H4 (cell line): ENCODE data around the gene ATXN7L1. TPM values are rescaled to one million over a fixed set of nuclear protein-coding genes. Genes with fewer than 3 reads are reported as not detected.

Experiments
- DNase-seq: peaks from one replicate; pipeline ENCODE4 v3.0.0-alpha.2; 2015; ENCODE audit warnings: low spot score
- total RNA-seq: library from RNA; depleted of rRNA; stranded (reverse); fragments of >200 nt; shearing (Covaris generic); gene quantifications from 2 replicates; pipeline ENCODE4 v1.2.3, GENCODE V29; 2014

The ATXN7L1 gene
- total RNA-seq, 1 experiment from 2014 or later, result 4.4 TPM

DNA sequence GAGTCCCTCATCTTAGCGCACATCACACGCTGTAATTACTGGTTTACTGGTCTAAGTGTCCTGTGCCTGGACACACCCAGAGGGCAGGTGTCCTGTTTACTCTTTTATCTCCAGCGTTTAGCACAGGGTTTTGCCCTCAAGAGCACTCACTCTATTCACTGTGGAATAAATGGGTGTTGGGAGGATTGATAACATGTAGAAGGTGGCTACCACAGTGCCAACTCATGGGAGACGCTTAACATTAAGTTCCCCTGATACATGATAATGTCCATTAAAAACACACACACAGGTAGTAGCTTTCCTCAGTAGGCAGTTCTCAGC is 199.0 kb downstream of the ATXN7L1 start:
- no peak for DNase-seq

DNA sequence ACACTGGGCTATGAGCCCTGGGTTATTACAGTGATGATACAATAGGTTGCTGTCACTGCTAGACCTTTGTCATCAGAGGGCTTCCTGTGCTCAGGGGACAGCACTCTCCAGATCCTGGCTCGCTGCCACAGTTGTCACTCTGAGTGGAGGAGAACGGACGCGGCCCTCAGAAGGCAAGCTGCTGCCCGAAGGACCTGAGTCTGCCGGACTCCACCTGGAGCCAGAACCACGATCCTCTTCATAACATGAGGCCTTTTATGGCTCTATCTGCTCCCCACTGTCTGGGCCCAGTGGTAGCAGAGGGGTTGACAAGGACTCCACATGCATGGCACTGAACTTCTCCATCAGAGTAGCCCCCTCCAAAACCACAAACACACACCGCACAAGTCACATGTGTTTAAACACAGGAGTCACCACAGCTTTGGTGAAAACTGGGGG is 200.4 kb downstream of the ATXN7L1 start:
- no peak for DNase-seq

GRCh38 chr7:105674200-105674920 is 202.0 kb downstream of the ATXN7L1 start:
- no peak for DNase-seq

GRCh38 chr7:105673367-105674084 is 202.9 kb downstream of the ATXN7L1 start:
- DNase-seq, result peak; percentile 79

GRCh38 chr7:105672801-105673200 is 203.6 kb downstream of the ATXN7L1 start:
- no peak for DNase-seq

DNA sequence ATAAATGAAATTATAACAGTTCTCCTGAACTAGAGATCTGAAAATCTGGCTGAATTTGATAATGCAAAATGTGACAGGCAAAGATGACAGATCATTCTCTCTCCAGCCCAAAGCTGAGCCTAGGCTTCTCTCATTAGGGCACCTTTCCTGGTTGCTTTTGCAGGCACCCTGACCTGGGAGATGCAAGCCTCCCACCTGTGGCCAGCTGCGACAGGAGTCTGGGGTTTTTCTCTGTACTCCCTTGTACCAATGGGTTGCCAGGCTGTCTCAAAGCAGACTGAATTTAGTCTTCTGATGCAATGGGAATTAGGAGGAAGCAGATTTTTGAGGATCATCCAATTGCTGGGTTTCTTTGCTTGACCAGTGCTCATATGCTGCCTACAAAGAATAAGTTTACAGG is 210.1 kb downstream of the ATXN7L1 start:
- DNase-seq, result no peak

GRCh38 chr7:105665684-105666083 is 210.7 kb downstream of the ATXN7L1 start:
- no peak for DNase-seq

DNA sequence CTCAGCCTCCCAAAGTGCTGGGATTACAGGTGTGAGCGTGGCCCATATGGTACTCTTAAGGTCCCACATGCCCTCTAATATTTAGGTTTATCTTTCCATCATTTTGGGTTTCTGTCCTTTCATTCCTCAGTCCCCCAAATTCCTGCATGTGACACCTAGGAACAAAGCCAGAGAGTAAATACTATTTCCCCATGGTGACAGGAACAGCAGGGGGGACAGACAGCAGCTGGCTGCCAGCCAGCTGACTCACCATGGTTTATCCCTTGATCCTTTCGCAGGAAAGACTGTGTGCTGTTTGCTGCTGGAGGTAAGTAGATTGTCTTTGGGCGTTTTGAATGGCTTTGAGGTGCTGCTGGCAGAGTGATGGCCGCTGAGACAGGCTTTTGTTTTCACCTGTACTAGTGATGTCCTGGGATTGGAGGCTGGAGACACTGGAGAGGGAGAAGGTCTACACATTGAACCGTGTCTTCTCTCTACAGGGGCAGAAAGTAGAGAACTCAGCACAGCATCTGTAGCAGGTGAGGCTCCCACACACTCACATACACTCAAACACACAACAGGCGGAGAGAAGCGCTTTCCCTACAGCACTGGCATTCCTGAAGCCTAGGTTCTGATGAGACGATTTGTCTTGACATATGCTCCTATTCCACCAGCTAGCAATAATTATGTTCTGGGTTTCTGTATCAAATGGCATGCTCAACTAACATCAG is 211.4 kb downstream of the ATXN7L1 start:
- DNase-seq, result peak; percentile 77

DNA sequence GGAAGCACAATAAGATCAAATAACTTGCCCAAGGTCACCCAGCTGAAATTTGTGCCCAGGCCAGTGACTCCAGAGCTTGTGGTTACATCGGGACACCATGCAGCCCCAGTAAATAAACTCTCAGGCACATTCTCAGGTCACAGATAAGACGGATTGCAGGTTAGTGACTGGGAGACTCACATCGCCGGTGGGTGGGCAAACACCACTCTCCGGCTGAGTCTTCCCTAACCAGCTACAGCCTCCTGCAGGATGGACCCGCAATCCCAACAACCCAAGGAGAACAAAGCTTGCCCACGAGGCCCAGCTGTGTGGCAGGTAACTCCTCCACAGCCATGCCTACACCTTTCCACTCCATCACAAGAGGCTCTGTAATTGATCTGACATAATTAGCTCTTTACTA is 213.4 kb downstream of the ATXN7L1 start:
- DNase-seq, result no peak

DNA sequence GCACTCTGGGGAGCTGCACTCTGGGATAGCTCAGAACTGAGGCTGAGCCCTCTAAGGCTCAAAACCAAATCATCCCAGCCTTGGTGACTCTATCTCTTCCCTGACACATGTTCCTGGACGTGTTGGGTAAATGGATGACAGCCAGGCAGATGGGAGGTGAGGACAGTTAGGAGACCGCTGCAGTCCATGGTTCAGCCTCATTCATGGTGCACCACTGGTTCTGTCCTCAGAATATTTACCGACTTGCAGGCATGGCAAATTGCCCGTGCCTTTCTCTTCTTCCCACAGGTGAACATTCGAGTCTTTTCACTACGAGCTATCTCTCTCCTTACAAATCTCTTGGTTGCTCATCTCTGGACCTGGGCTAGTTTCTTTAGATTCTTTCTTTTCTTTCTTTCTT is 214.8 kb downstream of the ATXN7L1 start:
- no peak for DNase-seq

GRCh38 chr7:105656922-105657521 is 219.4 kb downstream of the ATXN7L1 start:
- DNase-seq, result peak; percentile 51

DNA sequence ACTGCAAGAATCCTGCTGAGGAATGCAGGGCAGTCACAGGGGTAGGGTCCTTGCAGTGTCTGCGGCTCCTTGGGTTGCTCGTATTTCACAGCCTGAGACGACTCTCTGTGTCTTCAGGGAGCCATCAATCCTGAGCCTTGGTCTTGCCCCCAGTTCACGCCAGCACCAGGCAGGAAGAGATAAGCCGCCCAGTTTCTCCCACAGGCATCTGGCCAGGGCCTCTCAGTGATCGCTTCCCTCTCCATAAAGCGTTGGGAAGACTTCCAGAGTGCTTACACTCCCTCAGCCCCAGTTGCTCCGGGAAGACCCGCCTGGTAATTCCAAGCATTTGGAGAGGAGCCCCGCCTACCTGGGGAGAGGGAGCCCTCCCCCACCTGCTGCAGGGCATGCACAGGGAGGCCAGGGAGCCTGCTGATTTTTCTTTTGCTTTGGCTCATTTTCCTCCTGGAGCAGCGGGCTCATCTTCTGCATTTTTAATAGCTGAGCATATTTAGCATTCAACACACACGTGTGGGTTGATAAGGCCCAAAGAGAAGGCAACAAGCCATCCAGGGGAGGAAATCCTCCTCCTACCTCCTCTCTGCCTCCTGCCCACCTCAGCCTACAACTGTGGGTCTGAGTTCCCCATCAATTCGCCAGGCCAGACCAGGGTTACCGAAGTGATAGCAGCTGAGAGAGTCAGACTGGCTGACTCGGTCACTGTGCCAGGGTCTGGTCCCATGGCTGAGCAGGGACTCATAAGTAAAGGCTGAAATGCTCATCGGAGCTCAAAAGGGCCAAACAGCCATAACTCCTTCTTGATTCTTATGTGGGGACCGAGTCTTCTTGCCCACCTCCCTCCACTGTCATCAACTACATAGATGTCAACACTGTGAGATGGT is 220.7 kb downstream of the ATXN7L1 start:
- DNase-seq, result no peak

DNA sequence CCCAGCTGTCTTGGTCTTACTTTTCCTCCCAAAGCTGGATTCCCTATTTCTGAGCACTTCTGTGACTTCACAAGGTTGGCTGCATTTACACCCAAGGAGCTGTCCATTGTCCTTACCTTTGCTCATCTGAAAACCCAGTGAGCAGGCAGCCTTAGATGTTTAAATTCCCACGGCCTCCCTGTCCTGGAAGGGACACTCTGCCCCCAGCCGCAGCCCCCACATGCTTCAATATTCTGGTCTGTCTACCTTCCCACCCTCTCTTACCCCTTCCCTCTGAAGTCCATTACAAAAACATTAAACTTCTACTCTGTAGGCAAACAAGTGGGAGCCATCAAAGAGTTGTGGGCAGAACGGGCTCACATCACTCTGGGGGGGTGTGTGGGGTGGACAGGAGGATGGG is 221.3 kb downstream of the ATXN7L1 start:
- DNase-seq, result no peak

GRCh38 chr7:105654095-105654686 is 222.2 kb downstream of the ATXN7L1 start:
- DNase-seq, result no peak

DNA sequence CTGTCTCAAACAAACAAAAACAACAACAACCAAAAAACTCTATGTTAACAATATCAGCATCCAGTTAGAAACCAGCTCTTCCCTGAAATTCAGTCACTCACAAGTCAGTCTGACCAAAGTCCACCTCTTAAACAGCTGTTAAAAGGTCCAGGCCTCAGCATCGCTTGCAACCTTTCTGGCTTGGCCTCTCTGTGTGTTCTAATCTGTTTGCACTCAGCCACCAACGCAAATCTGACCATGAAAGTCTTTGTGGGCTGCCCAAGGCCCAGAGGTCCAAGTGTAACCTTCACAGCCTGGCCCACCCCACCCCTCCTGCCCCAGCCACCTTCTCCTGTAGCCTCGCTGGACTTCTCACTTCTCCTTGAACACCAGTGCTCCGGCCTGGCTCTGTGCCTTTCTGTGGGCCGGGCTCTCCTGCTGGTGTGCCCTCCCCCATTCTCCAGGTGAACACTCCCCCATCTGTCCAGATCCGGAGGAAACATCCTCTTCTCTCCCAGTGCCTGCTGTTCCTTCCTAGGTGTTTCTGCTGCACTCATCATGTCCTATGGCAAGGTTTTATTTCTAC is 222.9 kb downstream of the ATXN7L1 start:
- no peak for DNase-seq

GRCh38 chr7:105652359-105652993 is 223.9 kb downstream of the ATXN7L1 start:
- peak; percentile 67 for DNase-seq

DNA sequence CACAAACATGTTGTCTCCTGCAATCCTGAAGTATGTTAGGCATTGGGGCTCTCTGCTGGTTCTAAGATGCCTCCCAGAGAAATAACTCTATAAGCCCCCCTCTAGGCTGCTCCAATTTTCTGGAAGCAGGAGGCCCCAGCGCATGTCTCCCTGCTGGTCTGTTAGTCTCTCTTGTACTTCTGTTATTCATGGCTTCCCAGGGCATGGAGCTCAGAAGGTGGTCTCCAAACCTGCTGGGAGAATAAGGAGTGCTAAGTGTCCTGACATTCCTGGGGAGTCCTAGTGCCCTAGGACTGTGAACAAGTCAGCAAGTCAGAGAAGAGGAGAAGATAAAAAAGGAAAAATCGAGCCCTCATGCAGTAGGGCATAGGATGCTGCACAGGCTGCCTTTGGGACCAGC is 224.6 kb downstream of the ATXN7L1 start:
- DNase-seq, result no peak

- no peak for DNase-seq
These were observed 225.9 kb downstream of the ATXN7L1 start for GRCh38 chr7:105650382-105650970.

- no peak for DNase-seq
These were observed 226.5 kb downstream of the ATXN7L1 start for GRCh38 chr7:105649727-105650381.
